KMS-11 (cell line): ENCODE data around the gene DYDC1.

Source experiments
- H2AFZ ChIP-seq: fragments of 200-600 bp; sonication (generic); 2 replicates; pipeline ENCODE4 v1.6.1; 2016; ENCODE audit warnings: antibody characterized with exemption, mixed run types, low read depth
- H3K27ac ChIP-seq: fragments of 200-600 bp; sonication (generic); 2 replicates; pipeline ENCODE4 v1.6.1; 2016; ENCODE audit warnings: mild to moderate bottlenecking, mixed run types
- H3K27me3 ChIP-seq: fragments of 200-600 bp; sonication (generic); 2 replicates; pipeline ENCODE4 v1.6.1; 2017; ENCODE audit warnings: mild to moderate bottlenecking, low read depth, mixed run types, moderate library complexity; ENCODE audit not compliant: insufficient read depth
- H3K36me3 ChIP-seq: fragments of 200-600 bp; sonication (generic); 2 replicates; pipeline ENCODE4 v1.6.1; 2017; ENCODE audit warnings: mild to moderate bottlenecking, mixed run types; ENCODE audit not compliant: insufficient read depth
- H3K4me1 ChIP-seq: fragments of 200-600 bp; sonication (generic); 2 replicates; pipeline ENCODE4 v1.6.1; 2016; ENCODE audit warnings: mild to moderate bottlenecking, low read depth, mixed run types; ENCODE audit not compliant: poor library complexity, severe bottlenecking
- H3K4me2 ChIP-seq: fragments of 200-600 bp; sonication (generic); 2 replicates; pipeline ENCODE4 v1.7.0; 2016; ENCODE audit warnings: mild to moderate bottlenecking, mixed run types
- H3K4me3 ChIP-seq: fragments of 200-600 bp; sonication (generic); IDR thresholded peaks from 2 replicates; pipeline ENCODE4 v1.6.1; 2017; ENCODE audit warnings: low read depth, low read length, mixed read lengths; ENCODE audit not compliant: insufficient read depth
- H3K79me2 ChIP-seq: fragments of 200-600 bp; sonication (generic); 2 replicates; pipeline ENCODE4 v1.6.1; 2016; ENCODE audit warnings: low read depth, mixed run types; ENCODE audit not compliant: insufficient read depth
- H3K9ac ChIP-seq: fragments of 200-600 bp; sonication (generic); 2 replicates; pipeline ENCODE4 v1.6.1; 2016; ENCODE audit warnings: mild to moderate bottlenecking, mixed run types
- H4K20me1 ChIP-seq: fragments of 200-600 bp; sonication (generic); 2 replicates; pipeline ENCODE4 v1.6.1; 2016; ENCODE audit warnings: mild to moderate bottlenecking, mixed run types; ENCODE audit not compliant: insufficient read depth
- TF ChIP-seq, protein P1 (sequence below): fragments of 200-600 bp; sonication (generic); conservative IDR thresholded peaks from 2 replicates; pipeline ENCODE4 v1.6.1; 2017; ENCODE audit warnings: low read depth, mild to moderate bottlenecking, antibody characterized with exemption, low read length, moderate library complexity, mixed read lengths

The DYDC1 gene

DNA sequence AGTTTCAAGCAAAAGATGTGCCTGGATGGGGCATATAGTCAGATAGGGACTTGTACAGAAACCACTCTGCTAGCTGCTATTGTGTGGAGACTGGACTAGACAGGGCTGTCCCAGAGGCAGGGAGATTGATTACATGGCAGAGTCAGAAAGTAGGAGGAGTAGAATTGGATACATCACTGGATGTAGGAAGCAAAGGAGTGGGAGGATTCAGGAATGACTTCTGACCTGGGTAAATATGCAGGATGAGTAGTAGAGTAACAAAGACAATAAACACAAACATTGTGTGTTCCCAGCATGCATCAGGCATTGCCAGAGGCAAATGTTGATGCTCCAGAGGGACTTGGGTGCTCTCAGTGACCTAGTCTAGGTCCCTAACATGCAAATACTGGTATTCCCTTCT, 36.2 kb downstream of the DYDC1 start:
- no peaks in the 10 kb centered on the region for H3K36me3 ChIP-seq
- H3K9ac ChIP-seq = no peak overlapping the region
- H3K27me3 ChIP-seq = no peaks in the 10 kb centered on the region
- H3K4me3 ChIP-seq = no peak overlapping the region
- TF ChIP-seq, protein P1, sequence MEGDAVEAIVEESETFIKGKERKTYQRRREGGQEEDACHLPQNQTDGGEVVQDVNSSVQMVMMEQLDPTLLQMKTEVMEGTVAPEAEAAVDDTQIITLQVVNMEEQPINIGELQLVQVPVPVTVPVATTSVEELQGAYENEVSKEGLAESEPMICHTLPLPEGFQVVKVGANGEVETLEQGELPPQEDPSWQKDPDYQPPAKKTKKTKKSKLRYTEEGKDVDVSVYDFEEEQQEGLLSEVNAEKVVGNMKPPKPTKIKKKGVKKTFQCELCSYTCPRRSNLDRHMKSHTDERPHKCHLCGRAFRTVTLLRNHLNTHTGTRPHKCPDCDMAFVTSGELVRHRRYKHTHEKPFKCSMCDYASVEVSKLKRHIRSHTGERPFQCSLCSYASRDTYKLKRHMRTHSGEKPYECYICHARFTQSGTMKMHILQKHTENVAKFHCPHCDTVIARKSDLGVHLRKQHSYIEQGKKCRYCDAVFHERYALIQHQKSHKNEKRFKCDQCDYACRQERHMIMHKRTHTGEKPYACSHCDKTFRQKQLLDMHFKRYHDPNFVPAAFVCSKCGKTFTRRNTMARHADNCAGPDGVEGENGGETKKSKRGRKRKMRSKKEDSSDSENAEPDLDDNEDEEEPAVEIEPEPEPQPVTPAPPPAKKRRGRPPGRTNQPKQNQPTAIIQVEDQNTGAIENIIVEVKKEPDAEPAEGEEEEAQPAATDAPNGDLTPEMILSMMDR = no peak
- H3K27ac ChIP-seq = no peak overlapping the region
- H4K20me1 ChIP-seq = no peaks in the 10 kb centered on the region
- no peaks in the 10 kb centered on the region for H3K79me2 ChIP-seq
- no peaks in the 10 kb centered on the region for H3K4me1 ChIP-seq
- no peak overlapping the region for H3K4me2 ChIP-seq
- no peak overlapping the region for H2AFZ ChIP-seq

DNA sequence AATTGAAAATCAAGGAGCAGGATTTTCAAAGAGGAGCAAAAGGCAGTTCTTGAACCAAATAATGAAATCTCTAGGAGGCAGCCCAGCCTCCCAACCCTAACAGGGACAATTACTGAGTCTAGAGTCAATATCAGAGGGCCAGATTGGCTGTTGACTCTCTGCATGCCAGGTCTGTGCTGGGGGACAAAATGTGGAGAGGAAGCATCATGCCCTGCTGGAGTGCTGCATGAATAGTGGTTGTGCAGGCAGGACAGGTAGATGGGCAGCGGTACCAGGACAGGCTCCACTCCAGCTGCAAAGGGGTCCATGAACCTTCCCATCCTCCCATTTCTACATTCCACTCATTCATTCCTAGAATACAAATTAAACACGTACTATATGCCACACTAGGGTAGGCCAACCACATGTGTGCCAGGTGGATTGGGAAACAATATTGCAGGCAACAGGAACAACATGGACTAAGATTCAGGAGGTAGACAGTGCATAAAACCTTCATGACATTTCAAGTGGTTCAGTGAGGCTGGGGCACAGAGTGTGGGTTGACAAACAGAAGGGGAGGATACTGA, 36.7 kb downstream of the DYDC1 start:
- TF ChIP-seq, protein P1 = no peak

DNA sequence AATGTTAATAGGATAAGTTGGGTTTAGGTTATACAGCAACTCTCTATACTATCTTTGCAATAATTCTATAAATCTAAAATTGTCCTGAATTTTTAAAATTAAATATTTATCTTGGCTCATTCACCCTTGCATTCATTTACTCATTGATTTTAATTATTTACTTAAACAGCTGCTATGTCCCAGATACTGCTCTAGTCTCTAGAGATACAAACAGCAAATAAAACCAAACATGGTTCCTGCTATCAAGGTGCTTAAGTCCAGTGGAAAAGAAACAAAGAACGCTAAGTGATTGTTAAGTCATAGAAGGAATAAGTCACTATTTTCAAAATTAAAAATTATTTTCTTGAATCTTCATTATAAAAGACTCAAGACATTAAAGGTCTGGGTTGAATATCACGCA, 37.2 kb downstream of the DYDC1 start:
- Histone ChIP-seq H3K4me1 (no peaks in the 10 kb centered on the region), H3K79me2 (no peaks in the 10 kb centered on the region), H3K4me2 (no peak overlapping the region), H3K27ac (no peak overlapping the region), H2AFZ (no peak overlapping the region), H3K27me3 (no peaks in the 10 kb centered on the region), H4K20me1 (no peaks in the 10 kb centered on the region), H3K9ac (no peak overlapping the region), H3K36me3 (no peaks in the 10 kb centered on the region), H3K4me3 (no peak overlapping the region)
- TF ChIP-seq, protein P1 = no peak

More for the DNA sequence above, 36.7 kb downstream of the DYDC1 start:
- Histone ChIP-seq H3K27me3 (no peaks in the 10 kb centered on the region), H3K9ac (no peak overlapping the region), H3K79me2 (no peaks in the 10 kb centered on the region), H3K4me3 (no peak overlapping the region), H3K36me3 (no peaks in the 10 kb centered on the region), H3K27ac (no peak overlapping the region), H3K4me2 (no peak overlapping the region), H4K20me1 (no peaks in the 10 kb centered on the region), H3K4me1 (no peaks in the 10 kb centered on the region), H2AFZ (no peak overlapping the region)

DNA sequence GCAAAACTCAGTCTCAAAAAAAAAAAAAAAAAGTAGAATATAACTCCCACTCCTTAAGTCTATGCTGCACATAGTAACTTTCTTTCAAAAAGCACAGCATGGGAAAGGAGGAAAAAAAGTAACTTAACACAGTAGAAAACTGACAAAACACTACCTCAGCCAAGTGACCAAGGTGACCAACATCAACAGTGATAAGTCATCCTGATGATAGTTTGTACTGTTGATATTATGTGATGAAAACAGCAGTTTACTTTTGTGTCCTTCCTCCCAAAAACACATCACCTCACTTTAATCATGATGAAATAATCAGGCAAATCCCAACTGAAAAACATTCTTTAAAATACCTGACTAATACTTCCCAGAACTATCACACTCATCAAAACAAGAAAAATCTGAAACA, 37.8 kb downstream of the DYDC1 start:
- TF ChIP-seq, protein P1 = no peak
- Histone ChIP-seq H3K27ac (no peak overlapping the region), H3K27me3 (no peaks in the 10 kb centered on the region), H3K9ac (no peak overlapping the region), H3K4me2 (no peak overlapping the region), H3K4me1 (no peaks in the 10 kb centered on the region), H3K79me2 (no peaks in the 10 kb centered on the region), H3K4me3 (no peak overlapping the region), H3K36me3 (no peaks in the 10 kb centered on the region), H4K20me1 (no peaks in the 10 kb centered on the region), H2AFZ (no peak overlapping the region)
